Measurements from ENCODE around the gene KLRC3. TPM values are rescaled to one million over a fixed set of nuclear protein-coding genes. Genes with fewer than 3 reads are reported as not detected.
"Not testable (repeated sequence)": the region's sequence is repeated elsewhere in the genome, so short reads cannot be mapped to it uniquely, and the experiment has no call there.

KLRC3 gene
- total RNA-seq, 1 donor from 2014 or later: not detected

DNA sequence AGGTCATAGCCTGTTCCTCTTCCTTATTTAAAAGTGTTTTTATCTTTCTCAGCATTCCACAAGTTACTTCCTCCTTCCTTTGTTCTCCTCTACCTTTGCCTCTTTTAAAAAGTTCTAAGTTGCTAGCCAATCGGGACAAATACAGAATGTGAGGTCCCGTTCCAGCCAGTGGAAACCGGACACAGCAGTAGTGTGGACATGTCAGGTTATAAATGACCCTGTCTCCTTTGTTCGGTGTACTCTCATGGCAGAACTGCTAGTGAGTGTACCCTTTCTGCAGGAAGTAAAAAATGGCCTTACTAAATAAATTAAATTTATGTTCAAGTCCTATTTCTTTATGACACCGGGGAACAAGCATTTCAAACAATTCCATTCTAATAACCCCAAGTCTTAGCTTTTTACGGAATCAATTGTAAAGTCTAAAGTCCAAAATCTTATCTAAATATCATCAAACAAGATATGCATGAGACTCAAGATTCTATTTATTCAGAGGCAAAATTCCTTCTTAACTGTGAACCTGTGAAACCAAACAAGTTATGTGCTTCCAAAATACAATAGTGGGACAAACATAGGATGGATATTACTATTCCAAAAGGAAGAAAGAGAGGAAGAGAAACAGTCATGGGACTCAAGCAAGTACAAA, 48.4 kb downstream of the KLRC3 start:
- DNase-seq (ENCODE audit: low spot score): not testable (repeated sequence)

DNA sequence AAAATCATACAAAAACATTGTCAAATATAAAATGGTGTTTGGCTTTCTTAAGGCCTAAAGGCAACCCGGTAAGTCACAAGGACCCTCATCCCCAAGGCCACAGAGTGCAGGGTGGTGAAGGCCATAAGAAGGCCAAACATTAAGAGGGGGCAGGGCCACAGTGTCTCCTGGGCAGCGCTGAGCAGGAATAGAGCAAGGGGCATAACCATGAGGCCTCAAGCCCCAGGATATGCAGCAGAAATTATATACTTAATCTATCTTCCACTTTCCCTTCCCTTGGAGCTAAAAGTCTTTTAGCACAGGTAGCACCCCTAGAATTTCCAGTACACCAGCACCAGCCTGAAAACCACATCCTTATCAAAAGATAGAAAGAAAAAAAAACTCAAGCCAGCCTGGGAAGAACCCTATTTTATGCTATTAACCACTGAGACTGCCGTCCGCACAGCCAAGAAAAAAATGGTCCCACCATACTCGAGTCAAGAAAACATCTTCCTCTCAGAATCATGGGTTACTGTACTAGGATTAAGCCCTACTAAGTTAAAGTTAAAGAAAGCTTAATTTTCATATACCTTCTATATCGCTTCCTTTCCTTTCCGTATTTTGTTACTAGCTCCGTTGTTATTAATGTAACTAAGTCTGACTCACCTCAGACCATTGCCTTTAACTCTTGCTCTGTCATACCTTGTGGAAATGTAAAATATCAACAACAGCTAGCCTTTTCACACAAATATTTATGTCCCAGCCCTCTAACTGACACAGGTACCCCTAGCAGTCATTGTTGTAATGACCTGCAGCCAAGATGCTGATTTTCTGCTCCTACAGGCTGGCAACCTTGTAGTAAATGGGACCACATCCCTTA, 50.6 kb downstream of the KLRC3 start:
- no peak for ATAC-seq
- no peak for DNase-seq (ENCODE audit: low spot score)

More for the DNA sequence above, 48.4 kb downstream of the KLRC3 start:
- ATAC-seq: not testable (repeated sequence)

DNA sequence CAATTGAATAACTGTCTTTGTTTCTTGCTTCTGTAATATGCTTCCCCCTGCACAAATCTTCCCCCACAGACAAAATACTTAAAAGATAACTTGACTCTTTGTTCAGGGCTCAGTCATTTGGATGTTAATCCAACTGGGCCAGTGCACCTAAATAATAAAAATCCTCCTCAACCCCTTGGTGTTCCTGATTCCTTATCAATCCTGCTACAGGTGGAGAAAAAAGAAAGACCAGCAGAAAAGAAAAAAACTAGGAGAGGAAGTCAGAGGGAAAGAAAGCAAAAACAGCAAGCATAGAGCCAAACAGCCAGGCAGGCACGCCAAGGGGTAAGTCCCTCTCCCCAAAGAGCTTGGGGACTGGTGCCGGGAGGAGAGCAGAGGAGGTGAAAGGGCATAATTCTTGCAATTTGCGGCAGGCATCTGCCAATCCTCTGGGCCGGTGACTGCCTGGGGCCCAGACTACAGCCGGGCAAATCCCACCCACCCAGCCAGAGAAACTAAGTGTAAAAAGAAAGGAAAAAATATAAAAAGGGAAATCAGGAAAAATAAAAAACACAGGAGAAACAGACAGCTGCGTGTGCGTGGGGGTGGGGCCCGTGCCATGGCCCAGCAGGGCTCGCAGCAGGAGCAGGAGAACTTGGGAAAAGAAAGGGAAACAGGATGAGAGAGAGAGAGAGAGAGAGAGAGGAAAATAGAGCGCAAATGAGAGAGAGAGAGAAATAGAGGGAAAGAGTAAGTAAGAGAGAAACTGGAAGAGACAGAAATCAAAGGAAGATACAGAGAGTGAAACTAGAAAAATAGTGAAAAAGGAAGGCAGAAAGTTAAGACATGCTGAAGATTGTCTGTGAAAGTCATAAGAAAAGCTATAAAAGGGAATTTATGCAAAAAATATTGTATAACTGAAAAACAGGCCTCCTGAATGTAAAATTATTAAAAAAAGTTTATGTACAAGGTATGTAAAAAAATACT, 51.9 kb downstream of the KLRC3 start:
- no peak for ATAC-seq
- DNase-seq (ENCODE audit: low spot score): no peak

DNA sequence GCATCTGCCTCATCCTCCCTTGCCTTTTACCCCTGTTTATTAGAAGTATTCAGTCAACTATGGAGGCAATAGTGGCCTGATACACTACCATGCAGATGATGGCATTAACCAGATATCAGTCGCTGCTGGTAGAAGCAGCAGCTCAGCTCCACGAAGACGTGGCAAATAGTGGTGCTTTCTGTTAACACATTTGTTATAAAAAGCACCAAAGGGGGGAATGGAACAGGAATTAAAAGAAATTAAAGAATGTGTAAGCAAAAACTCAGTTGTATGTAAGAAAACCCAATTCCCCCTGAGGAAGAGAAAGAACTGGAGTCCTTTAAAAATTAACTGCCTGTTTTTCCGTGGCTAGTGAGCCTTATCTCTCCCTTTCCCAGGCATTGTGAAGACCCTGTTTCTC, 52.7 kb downstream of the KLRC3 start:
- not testable (repeated sequence) for DNase-seq (ENCODE audit: low spot score); ATAC-seq

DNA sequence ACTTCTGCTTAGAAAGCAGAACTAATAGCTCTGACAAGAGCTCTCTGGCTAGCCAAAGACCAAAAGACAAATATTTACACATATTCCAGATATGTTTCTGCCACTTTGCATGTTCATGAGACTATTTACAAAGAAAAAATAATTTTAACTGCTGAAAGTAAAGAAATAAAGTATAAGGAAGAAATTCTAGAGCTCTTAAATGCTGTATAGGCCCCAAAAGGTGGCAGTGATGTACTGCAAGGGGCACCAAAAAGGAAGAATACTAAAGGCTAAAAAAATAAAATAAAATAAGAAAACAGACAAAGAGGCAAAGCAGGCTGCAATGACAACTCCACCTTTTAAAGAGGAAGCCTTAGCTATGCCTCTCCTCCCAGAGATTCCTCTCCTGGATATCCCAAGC, 53.5 kb downstream of the KLRC3 start:
- ATAC-seq: no peak
- no peak for DNase-seq (ENCODE audit: low spot score)

DNA sequence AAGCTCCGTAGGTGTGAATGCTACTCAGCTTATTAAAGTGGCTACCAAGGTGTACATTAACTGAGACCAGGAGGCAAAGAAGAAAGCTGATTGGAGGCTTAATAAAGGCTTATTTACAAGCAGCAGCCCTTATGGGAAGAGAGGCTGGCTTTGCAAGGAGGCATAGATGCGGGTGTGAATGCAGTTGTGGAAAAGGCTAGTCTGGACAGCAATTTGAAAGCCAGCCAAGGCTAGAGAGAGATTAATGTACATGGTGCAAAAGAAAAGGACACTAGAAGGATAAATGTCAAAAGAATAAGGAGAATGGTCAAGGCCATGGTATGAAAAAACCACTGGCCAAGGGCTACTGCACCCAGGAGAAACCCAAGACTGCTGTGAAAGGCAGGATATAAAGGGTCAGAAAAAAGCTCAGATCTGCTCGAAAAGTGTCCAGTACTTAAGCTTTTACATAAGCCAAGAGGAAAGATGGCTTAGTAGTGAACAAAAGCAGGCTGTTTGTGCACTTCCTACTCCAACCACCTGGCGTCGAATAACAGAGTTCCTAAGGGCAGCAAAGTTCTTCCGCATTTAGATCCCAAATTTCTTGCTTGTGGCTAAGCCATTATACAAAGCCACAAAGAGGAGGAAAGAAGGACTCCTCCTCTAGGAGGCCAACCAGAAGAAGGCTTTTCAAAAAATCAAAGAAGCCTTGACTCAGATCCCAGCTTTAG, 54.5 kb downstream of the KLRC3 start:
- ATAC-seq: peak; percentile 4
- DNase-seq (ENCODE audit: low spot score): no peak

DNA sequence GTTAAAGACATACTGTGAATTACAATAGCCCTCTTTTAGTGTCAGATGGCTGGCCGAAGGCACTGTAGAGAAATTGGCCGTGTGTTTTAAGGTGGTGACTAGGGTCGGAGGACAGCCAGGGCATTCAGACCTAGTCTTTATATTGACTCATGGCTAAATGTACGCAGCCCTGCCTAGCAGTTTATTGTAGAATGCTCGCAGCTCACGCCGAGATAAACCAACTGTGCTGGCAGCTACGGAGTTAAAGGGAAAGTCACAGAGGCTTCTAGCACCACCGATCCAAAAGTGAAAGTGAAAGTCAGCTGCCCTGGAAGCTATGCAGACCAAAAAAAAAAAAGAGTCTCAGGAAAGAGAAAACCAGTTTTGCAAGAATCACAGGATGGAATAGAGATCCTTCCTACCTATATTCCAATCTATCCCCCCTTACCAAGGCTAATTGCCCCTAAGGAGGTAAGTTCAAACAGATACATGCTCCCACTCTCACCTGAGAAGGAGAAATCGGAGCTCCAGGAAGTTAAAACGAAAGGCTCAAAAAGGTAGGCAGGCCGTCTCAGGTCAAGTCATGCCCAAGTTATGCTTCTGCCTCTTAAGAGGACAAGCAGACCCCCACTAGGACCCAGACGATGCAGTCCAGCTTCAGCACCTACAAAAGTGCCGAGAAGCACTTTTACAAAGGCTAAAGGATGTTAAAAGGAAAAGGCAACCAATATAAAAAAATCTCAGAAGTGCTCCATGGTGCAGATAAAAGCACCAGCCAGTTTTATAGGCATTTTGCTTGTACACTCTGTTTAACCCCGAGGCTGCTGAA, 55.4 kb downstream of the KLRC3 start:
- ATAC-seq (peak; percentile 83), DNase-seq (ENCODE audit: low spot score) (peak; percentile 75)

DNA sequence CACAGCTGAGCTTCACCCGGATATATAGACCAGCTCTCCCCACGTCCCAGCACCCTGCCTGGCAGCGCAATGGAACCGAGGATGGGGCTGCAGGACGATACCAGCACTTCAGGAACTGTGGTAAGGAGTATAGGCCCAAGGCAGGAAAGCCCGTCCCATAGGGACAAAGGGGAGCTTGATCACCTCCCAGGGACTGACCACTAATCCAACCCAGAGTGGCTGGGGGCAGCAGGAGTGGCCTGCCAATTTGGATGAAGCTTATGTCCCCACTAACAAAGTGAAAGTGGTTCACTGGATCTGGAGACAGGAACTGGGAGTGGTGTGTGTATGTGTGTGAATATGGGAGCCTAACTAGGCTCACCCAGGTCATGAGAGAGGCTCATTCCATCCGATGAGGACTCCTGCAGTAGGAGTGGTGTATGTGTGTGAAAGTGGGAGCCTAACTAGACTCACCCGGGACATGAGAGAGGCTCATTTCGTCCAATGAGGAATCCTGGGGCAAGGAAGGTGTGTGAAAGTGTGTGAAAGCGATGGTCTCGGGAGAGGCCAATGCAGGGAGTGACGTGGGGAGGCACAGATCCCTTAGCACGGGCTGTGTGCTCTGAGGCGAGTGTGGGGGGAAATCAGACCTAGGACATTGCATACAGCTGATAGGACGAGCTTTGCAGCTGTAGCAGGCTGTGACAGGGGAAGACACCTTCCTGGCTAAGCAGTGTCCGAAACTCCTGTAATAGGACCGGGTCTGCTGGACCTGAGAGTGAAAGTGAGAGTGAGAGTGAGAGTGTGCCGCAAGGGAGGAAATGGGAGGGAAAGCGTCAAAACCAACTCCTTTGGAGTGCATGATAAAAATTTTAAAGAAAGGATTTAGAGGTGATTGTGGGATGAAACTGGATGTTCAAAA, 56.2 kb downstream of the KLRC3 start:
- ATAC-seq (peak; percentile 81), DNase-seq (ENCODE audit: low spot score) (peak; percentile 62)

DNA sequence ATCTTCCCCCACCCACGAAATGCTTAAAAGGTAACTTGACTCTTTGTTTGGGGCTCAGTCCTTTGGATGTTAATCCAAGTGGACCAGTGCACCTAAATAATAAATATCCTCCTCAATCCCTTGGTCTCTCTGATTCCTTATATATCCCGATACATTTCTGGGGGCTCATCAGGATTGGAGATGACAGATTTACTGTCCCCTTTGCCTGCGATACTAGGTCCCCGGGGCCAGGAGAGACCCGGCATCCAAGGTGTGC, 56.8 kb downstream of the KLRC3 start:
- no peak for ATAC-seq
- DNase-seq (ENCODE audit: low spot score): no peak

DNA sequence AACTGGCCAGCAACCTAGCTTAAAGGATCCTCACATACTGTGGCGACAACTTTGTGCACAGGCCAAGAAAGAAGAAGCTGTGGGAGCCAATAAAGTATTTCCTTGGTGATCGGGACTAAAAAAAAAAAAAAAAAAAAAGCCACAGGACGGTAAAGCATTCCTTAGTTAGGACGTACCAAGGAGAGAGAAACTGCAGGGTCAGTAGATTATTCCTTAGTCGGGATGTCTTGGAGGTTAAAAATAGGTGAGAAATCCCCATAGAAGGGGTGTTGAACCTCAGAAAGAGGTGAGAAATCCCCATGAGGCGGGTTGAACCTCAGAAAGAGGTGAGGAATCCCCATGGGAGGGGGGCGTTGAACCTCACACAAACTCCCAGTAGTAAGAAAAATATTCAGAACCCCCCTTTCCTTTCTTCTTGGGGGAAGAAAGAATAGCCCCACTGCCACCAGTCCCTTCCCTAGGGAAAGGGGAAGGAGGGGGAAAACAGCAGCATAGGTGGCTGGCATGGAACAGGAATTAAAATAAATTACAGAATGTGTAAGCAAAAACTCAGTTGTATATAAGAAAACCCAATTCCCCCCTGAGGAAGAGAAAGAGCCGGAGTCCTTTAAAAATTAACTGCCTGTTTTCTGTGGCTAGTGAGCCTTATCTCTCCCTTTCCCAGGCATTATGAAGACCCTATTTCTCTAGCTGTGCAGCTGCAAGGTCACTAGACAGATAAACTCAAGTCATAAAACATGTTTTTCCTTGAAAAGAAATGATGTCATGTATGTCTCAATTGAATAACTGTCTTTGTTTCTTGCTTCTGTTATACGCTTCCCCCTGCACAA, 57.4 kb downstream of the KLRC3 start:
- ATAC-seq (no peak), DNase-seq (ENCODE audit: low spot score) (no peak)

DNA sequence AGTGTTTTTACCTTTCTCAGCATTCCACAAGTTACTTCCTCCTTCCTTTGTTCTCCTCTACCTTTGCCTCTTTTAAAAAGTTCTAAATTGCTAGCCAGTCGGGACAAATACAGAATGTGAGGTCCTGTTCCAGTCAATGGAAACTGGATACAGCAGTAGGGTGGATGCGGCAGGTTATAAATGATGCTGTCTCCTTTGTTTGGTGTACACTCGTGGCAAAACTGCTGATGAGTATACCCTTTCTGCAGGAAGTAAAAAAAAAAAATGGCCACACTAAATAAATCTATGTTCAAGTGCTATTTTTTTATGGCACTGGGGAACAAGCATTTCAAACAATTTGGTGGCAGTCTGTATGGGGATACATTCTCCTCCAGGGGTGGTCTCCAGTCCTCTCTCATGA, 58.1 kb downstream of the KLRC3 start:
- ATAC-seq (no peak), DNase-seq (ENCODE audit: low spot score) (no peak)

Other genes with a start within 250 kb of the KLRC3 start
- 0.50 TPM for gene OLR1, start 248.5 kb downstream of the KLRC3 start, total RNA-seq
- not detected for gene TMEM52B, start 241.6 kb downstream of the KLRC3 start, total RNA-seq
- gene GABARAPL1, start 207.7 kb downstream of the KLRC3 start, total RNA-seq: 92.9 TPM
- 0.53 TPM for gene KLRD1, start 112.7 kb downstream of the KLRC3 start, total RNA-seq
- gene KLRK1, start 30.6 kb downstream of the KLRC3 start, total RNA-seq: 0.55 TPM
- not detected for gene KLRC4, start 10.8 kb downstream of the KLRC3 start, total RNA-seq
- not detected for gene KLRC2, start 15.4 kb upstream of the KLRC3 start, total RNA-seq
- not detected for gene KLRC1, start 32.8 kb upstream of the KLRC3 start, total RNA-seq
- gene EIF2S3B, start 85.3 kb upstream of the KLRC3 start, total RNA-seq: 0.20 TPM
- gene MAGOHB, start 193.0 kb upstream of the KLRC3 start, total RNA-seq: 8.4 TPM

Measured in left lobe of liver (tissue), 2 donors.